NCI-H2107 treated with DMSO at 0.1 percent for 48 hours (cell line): ENCODE results near the gene FSIP1.

Source experiments
- DNase-seq: peaks from one replicate; lab custom pipeline; 2025; ENCODE audit not compliant: unreplicated experiment; lab: John Stamatoyannopoulos, UW

The FSIP1 gene

GRCh38 chr15:39597336-39597735 lies 185.3 kb downstream of the FSIP1 start:
- DNase-seq = no peak

DNA sequence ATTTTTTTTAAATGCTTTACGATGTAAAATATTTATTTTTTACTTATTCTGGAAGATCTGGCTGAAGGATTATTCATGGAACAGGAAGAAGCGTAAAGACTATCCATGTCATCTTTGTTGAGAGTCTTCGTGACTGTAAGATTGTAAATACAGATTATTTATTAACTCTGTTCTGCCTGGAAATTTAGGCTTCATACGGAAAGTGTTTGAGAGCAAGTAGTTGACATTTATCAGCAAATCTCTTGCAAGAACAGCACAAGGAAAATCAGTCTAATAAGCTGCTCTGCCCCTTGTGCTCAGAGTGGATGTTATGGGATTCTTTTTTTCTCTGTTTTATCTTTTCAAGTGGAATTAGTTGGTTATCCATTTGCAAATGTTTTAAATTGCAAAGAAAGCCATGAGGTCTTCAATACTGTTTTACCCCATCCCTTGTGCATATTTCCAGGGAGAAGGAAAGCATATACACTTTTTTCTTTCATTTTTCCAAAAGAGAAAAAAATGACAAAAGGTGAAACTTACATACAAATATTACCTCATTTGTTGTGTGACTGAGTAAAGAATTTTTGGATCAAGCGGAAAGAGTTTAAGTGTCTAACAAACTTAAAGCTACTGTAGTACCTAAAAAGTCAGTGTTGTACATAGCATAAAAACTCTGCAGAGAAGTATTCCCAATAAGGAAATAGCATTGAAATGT lies 186.1 kb downstream of the FSIP1 start:
- DNase-seq = no peak

DNA sequence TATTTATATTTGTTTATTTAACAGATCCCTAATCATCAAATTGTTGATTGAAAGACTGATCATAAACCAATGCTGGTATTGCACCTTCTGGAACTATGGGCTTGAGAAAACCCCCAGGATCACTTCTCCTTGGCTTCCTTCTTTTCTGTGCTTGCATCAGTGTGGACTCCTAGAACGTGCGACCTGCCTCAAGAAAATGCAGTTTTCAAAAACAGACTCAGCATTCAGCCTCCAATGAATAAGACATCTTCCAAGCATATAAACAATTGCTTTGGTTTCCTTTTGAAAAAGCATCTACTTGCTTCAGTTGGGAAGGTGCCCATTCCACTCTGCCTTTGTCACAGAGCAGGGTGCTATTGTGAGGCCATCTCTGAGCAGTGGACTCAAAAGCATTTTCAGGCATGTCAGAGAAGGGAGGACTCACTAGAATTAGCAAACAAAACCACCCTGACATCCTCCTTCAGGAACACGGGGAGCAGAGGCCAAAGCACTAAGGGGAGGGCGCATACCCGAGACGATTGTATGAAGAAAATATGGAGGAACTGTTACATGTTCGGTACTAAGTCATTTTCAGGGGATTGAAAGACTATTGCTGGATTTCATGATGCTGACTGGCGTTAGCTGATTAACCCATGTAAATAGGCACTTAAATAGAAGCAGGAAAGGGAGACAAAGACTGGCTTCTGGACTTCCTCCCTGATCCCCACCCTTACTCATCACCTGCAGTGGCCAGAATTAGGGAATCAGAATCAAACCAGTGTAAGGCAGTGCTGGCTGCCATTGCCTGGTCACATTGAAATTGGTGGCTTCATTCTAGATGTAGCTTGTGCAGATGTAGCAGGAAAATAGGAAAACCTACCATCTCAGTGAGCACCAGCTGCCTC lies 187.1 kb downstream of the FSIP1 start:
- DNase-seq = no peak

DNA sequence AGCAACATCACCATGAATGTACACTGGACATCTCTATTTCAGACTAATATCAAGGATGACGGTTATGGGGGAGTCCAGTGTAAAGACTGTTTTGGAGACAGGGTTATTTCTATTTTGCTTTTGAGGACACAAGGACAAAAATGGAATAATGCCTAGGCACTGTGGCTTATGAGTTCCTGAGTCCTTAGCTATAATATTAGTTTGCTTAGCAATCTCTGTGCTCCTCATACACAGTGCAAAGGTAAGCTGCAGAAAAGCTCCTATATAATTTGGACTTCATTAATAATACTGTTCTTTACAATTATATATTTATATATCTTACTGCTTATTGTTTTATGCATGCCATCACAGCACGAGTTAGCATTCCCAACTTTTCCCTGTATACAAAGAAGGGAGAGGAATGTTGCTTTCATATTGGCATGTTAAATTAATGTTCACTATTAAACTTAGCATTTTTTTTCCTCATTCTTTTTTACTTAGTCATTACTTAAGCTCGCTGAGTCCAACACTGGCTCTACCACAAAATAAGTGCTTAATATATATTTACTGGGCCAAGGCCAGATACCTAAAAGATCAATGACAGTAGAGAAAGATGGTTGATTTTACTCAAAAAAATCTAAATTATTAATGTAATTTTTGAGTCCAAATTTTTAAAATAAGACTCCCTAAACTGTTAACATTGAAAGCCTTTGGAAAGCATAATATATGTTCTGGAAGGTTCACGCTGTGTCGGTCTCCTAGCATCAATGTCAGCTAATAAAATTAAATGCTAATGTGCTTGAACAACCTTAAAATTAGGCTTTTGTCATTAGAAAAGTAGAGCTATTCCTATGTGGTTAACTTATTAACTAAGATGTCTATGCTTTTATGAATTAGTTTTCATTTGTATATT lies 187.9 kb downstream of the FSIP1 start:
- DNase-seq = no peak

DNA sequence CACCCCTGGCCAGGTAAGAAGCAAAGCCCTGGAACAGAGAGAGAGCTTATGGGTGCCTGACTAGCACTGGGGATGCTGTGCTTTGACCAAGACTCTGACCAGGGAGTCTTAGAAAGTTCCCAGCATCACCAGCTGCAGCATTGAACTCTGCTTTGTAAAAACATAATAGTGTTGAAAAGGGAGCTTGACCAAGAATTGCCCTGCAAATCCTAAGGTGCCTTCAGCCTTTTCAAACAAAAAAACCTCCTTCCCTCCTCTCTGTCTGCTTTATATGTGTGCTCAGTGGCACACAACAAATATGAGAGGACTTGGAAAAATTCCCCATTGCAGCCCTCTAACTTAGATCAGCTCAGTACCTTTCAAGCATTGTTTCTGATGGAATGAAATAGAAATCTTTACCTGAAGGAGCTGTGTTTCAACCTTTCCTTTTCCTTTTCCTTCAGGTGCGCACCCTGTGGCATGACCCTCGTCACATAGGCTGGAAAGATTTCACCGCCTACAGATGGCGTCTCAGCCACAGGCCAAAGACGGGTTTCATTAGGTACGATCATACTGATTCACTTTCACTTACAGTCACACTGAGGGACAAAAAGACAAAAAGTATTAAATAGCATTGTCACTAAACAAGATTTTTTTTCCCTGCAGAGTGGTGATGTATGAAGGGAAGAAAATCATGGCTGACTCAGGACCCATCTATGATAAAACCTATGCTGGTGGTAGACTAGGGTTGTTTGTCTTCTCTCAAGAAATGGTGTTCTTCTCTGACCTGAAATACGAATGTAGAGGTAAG lies 188.8 kb downstream of the FSIP1 start:
- no peak for DNase-seq

DNA sequence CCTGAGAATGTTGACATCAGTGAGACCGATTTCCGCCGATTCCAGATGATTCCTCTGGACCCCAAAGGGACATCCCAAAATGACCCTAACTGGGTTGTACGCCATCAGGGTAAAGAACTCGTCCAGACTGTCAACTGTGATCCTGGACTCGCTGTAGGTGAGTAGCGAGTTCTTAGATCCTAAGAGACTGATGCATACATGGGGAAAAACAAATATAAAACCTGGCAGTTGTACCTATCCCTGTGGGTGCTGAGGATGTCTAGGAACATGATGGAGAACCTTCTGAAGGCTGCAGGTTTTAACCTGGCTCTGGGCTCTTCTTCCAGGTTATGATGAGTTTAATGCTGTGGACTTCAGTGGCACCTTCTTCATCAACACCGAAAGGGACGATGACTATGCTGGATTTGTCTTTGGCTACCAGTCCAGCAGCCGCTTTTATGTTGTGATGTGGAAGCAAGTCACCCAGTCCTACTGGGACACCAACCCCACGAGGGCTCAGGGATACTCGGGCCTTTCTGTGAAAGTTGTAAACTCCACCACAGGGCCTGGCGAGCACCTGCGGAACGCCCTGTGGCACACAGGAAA lies 189.5 kb downstream of the FSIP1 start:
- no peak for DNase-seq

- DNase-seq = no peak
These were observed 190.1 kb downstream of the FSIP1 start for GRCh38 chr15:39592500-39592899.

DNA sequence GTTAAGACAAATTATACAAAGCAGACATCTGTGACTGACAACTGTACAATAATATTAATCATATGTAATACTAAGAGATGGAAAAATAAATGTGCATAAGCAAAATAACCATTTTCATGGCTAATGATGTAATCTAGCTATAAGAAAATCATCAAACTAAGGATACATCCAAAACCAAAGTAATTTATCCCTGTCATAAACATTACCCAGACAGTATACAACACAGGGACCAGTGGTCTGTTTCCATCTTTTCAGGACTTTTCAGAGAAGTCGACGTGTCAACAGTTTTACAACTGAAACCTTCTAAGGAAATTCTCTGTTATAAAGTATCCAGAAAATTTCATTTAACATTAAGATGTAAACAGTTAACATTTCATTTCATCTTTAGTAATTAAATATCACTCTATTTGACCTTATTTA lies 190.7 kb downstream of the FSIP1 start:
- DNase-seq = no peak

- no peak for DNase-seq
These were observed 191.3 kb downstream of the FSIP1 start for GRCh38 chr15:39591141-39591895.

- DNase-seq = no peak
These were observed 192.6 kb downstream of the FSIP1 start for GRCh38 chr15:39589815-39590644.

DNA sequence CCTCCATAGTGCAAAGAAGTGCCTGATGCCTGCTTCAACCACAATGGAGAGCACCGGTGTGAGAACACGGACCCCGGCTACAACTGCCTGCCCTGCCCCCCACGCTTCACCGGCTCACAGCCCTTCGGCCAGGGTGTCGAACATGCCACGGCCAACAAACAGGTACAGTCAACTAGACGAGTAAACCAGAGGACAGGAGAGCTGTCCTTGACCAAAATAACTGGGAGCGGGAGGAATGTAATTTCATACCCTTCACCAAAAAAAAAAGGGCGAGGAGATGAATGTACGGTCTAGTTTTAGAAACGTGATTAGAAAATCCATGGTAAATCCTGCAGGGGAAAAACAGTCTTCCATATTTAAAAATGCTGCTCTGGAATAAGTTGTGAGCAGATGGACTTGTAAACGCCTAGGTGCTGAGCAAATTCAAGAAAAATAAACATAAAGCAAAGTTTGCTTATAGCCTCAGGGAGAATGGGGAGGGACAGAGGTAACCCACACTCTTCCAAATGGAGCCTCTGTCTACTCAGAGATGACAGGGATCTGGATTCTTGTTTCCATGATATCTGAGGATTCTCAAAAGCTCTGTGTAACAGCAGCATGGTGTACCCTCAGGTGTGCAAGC lies 193.3 kb downstream of the FSIP1 start:
- no peak for DNase-seq

DNA sequence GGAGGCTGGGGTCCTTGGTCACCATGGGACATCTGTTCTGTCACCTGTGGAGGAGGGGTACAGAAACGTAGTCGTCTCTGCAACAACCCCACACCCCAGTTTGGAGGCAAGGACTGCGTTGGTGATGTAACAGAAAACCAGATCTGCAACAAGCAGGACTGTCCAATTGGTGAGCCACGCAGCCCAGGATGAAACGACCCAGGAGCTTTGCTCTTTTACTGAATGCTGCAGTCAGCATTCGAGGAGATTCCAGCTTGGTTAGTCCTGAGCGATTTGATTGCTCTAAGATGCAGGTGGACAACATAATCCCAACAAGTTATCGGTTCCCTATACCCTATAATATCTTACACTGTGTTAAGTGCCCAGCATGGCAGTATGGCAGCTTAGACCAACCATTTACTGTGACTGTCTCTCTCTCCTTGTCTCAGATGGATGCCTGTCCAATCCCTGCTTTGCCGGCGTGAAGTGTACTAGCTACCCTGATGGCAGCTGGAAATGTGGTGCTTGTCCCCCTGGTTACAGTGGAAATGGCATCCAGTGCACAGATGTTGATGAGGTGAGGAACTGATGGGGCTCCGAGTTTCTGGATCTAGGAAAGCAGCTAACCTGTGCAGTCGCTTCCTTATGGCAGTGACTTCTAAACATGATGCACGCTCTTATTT lies 194.0 kb downstream of the FSIP1 start:
- no peak for DNase-seq

DNA sequence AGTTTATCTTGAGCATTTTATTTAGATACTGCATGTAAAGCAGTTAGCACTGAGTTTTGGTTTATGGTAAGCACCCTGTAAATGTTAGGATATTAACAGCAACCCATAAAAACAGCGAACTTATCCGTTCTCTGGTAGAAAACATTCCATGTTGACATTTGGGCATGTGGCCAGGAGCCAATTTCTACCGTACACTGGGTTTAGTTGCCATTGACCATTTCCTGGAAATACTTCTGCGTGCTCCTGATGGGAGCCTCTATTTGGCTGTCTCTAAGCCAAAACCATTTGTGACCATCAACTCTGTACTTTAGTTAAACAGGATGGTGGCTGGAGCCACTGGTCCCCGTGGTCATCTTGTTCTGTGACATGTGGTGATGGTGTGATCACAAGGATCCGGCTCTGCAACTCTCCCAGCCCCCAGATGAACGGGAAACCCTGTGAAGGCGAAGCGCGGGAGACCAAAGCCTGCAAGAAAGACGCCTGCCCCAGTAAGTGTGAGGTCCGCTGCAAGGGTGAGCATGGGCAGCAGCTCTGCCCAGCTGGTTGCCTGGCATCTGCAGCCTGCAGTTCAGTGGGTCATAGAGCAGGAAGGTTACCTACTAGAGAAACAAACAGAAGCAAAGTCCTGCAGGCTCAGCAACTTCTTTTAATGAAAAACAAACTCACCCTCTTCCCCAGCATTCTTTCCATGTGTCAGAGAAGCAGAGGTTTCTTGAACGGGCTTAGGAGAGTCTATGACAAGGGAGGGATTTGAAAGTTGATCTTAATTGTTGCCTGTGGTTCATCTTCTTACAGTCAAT lies 194.7 kb downstream of the FSIP1 start:
- no peak for DNase-seq

- DNase-seq = no peak
These were observed 195.4 kb downstream of the FSIP1 start for GRCh38 chr15:39587096-39587721.

GRCh38 chr15:39586387-39587095 lies 196.1 kb downstream of the FSIP1 start:
- DNase-seq = no peak

GRCh38 chr15:39585871-39586301 lies 196.8 kb downstream of the FSIP1 start:
- no peak for DNase-seq
